Ishikawa (cell line): Measurements from ENCODE around the gene DMRTA1.
A peak's percentile ranks its signal among the peaks of the same experiment; 100 is the strongest.

ENCODE experiments used
- CEBPB ChIP-seq: IDR thresholded peaks from 2 replicates; pipeline ENCODE4 v1.6.1; 2012
- CREB1 ChIP-seq: IDR thresholded peaks from 2 replicates; pipeline ENCODE4 v1.6.1; 2012; ENCODE audit warnings: low read depth
- EGR1 ChIP-seq: IDR thresholded peaks from 2 replicates; pipeline ENCODE4 v1.6.1; 2012
- EP300 ChIP-seq: IDR thresholded peaks from 2 replicates; pipeline ENCODE4 v1.6.1; 2012; ENCODE audit warnings: borderline replicate concordance
- FOXM1 ChIP-seq: IDR thresholded peaks from 2 replicates; pipeline ENCODE4 v1.6.1; 2012; ENCODE audit warnings: low read depth, borderline replicate concordance
- NFIC ChIP-seq: IDR thresholded peaks from 2 replicates; pipeline ENCODE4 v1.6.1; 2012
- RAD21 ChIP-seq: IDR thresholded peaks from 2 replicates; pipeline ENCODE4 v1.6.1; 2012; ENCODE audit warnings: low read depth
- TAF1 ChIP-seq: IDR thresholded peaks from 2 replicates; pipeline ENCODE4 v1.6.1; 2012; ENCODE audit warnings: low read depth, mild to moderate bottlenecking
- TCF12 ChIP-seq: IDR thresholded peaks from 2 replicates; pipeline ENCODE4 v1.6.1; 2012; ENCODE audit warnings: low read depth
- TEAD4 ChIP-seq: IDR thresholded peaks from 2 replicates; pipeline ENCODE4 v1.6.1; 2012
- YY1 ChIP-seq: IDR thresholded peaks from 2 replicates; pipeline ENCODE4 v1.6.1; 2012; ENCODE audit warnings: low read depth
- ZBTB7A ChIP-seq: IDR thresholded peaks from 2 replicates; pipeline ENCODE4 v1.6.1; 2012; ENCODE audit warnings: low read depth
- TF ChIP-seq, protein P1 (sequence below): IDR thresholded peaks from 2 replicates; pipeline ENCODE4 v1.6.1; 2012
- TF ChIP-seq, protein P2 (sequence below): IDR thresholded peaks from 2 replicates; pipeline ENCODE4 v1.6.1; 2012
- TF ChIP-seq, protein P3 (sequence below): IDR thresholded peaks from 2 replicates; pipeline ENCODE4 v1.6.1; 2012; ENCODE audit warnings: low read depth, mild to moderate bottlenecking

The DMRTA1 gene

DNA sequence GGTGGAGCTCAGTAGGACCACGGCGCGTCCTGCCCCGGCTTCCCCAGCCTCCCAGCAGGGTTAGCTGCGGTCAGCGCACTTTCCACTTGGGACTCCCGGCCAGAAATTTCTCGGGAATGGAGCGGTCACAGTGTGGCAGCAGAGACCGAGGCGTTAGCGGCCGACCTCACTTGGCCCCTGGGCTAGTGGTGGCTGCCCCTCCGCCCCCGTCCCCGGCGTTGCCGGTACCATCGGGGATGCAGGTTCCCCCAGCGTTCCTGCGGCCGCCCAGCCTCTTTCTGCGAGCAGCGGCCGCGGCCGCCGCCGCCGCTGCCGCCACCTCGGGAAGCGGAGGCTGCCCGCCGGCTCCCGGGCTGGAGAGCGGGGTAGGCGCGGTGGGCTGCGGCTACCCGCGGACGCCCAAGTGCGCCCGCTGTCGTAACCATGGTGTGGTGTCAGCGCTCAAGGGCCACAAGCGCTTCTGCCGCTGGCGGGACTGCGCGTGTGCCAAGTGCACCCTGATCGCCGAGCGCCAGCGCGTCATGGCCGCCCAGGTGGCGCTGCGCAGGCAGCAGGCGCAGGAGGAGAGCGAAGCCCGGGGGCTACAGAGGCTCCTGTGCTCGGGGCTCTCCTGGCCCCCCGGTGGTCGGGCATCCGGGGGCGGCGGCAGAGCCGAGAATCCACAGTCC is 460 bp downstream of the DMRTA1 start:
- peak; percentile 53; the same call in 1 of the 2 replicates for TF ChIP-seq ZBTB7A
- TF ChIP-seq, protein P1, sequence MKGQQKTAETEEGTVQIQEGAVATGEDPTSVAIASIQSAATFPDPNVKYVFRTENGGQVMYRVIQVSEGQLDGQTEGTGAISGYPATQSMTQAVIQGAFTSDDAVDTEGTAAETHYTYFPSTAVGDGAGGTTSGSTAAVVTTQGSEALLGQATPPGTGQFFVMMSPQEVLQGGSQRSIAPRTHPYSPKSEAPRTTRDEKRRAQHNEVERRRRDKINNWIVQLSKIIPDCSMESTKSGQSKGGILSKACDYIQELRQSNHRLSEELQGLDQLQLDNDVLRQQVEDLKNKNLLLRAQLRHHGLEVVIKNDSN = no peak
- peak; percentile 81; the same call in 1 of the 2 replicates for TF ChIP-seq YY1
- TF ChIP-seq, protein P2, sequence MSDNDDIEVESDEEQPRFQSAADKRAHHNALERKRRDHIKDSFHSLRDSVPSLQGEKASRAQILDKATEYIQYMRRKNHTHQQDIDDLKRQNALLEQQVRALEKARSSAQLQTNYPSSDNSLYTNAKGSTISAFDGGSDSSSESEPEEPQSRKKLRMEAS = peak; percentile 58; the same call in 1 of the 2 replicates

DNA sequence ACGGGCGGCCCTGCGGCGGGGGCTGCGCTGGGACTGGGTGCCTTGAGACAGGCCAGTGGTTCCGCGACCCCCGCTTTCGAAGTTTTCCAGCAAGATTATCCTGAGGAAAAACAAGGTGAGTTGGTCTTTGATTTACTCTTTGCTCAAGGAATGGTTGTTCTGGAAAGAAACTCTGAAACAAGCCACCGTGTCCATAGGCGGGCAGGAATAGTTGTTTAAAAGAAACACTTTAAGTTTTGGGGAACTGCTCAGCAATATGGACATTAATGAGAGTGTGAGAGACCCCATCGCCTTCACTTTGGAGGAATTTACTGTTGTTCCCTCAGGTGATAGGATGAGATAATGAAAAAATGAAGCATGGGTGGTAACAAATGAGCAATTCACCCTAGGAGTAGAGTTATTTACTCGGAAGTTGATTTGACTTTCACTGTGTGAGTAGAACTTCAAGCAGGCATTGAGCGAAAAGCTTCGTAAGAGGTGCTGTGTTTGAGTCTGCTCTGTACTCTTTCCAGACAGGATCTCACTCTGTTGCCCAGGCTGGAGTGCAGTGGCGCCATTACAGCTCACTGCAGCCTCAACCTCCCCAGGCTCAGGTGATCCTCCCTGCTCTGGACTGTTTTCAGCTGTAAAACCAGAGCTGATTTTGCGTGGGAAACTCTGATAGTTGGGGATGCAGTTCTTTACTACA is 1.1 kb downstream of the DMRTA1 start:
- TF ChIP-seq RAD21 (no peak), TCF12 (no peak), YY1 (no peak), TAF1 (no peak), EGR1 (no peak), TEAD4 (no peak), CEBPB (no peak), FOXM1 (no peak), NFIC (no peak)
- TF ChIP-seq, protein P3, sequence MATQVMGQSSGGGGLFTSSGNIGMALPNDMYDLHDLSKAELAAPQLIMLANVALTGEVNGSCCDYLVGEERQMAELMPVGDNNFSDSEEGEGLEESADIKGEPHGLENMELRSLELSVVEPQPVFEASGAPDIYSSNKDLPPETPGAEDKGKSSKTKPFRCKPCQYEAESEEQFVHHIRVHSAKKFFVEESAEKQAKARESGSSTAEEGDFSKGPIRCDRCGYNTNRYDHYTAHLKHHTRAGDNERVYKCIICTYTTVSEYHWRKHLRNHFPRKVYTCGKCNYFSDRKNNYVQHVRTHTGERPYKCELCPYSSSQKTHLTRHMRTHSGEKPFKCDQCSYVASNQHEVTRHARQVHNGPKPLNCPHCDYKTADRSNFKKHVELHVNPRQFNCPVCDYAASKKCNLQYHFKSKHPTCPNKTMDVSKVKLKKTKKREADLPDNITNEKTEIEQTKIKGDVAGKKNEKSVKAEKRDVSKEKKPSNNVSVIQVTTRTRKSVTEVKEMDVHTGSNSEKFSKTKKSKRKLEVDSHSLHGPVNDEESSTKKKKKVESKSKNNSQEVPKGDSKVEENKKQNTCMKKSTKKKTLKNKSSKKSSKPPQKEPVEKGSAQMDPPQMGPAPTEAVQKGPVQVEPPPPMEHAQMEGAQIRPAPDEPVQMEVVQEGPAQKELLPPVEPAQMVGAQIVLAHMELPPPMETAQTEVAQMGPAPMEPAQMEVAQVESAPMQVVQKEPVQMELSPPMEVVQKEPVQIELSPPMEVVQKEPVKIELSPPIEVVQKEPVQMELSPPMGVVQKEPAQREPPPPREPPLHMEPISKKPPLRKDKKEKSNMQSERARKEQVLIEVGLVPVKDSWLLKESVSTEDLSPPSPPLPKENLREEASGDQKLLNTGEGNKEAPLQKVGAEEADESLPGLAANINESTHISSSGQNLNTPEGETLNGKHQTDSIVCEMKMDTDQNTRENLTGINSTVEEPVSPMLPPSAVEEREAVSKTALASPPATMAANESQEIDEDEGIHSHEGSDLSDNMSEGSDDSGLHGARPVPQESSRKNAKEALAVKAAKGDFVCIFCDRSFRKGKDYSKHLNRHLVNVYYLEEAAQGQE = no peak

DNA sequence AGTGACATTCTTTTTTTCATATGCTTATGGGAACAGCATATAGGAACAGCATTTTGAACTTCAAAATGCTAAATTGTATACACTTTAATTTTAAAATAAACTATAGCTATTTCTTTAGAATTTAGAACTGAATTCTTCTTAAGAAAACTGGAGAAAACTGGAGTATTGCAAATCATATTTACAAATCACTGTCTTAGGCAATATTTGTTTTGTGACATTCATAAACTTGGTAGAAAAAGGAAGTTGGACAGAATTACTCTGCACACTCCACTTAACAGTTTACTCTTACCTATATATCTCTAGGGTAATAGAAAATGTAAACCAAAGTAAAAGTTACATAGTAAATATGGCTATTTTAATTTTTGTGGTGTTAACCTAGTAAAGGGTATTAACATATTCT is 3.1 kb downstream of the DMRTA1 start:
- no peak for TF ChIP-seq EP300

DNA sequence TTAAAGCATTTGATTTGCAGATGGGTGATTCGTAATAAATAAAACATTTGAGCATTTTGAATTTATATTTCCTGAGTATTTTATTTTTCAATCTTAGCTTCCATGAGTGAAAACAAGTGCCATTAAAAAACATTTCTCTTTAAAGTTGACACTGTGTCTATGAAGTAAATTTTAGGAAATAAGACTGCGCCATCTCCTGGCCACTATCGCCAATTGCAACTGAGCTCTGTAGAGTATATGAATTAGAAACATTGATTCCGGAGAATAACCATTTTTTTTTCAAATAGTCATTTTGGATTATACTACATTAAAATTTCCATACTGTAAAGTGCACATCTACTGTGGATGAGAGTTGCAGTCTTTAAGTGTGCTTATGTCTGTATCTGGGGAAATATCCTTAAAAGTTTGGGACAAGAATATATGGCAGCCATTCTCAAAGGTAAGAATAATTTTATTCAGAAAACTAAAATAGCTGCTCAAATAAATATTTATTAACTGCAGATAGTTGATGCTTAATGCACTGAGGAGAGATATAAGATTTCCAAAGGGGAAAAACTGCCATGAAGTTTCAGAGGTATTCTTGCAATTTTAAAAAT is 5.9 kb downstream of the DMRTA1 start:
- TF ChIP-seq CEBPB (no peak), RAD21 (peak; percentile 76)

DNA sequence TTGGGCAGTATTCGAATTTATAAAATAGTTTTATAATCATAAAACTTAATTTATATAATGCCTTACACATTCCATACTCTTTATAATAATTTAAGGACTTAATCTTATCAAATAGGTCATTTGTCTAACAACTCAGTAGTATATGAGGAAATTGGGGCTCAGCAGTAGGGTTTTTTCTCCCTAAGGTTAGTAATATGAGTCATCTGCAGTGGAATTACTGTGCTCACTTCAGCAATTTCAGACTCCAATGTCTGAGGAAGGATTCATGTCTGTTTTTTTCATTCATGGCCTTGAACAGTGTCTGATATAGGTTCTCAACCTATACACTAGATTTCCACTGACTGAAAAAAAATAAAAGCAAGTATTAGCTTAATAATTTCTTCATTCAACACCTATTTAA is 7.4 kb downstream of the DMRTA1 start:
- no peak for TF ChIP-seq ZBTB7A
- no peak for TF ChIP-seq NFIC
- TF ChIP-seq, protein P1 = no peak
- TF ChIP-seq, protein P2 = no peak
- no peak for TF ChIP-seq TAF1
- TF ChIP-seq, protein P3 = no peak
- no peak for TF ChIP-seq FOXM1
- no peak for TF ChIP-seq CEBPB
- no peak for TF ChIP-seq TEAD4
- no peak for TF ChIP-seq RAD21
- TF ChIP-seq CREB1 = no peak

DNA sequence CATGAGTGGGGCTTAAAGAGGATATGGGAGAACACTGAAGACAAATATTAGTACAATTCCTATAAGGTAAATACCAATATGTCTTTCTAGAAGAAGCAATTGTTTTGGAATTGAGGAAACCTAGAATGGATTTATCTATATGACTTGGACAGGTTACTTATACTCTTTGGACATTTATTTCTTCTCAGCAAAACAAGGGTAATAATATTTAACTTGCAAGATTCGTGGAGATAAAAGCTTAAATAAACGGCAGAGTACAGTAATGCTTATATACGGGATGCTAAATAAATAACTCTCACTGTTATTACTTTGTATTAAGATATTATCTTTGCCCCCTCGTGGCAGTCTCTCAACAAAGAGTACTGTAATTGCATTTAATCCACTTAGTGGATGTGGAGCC is 8.6 kb downstream of the DMRTA1 start:
- TF ChIP-seq FOXM1 (no peak), EP300 (no peak), TEAD4 (no peak), CREB1 (no peak)

DNA sequence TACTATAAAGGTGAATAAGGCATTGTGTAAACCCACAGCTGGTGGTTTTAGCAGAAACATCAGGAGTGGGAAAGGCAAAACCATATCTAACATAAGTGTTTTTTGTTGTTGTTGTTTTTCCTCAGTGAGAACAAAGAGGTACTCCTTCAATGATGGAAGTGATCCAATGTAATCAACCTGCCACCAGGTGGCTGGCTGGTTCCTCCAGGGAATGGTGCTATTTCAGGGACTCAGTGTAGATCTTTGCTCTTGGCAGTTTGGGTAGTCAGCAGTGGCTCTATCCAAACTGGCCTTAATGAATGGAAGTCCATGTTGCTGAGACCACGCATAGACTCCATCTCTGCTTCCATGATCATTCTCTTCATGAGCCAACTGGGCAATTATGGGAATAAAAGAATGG is 10.8 kb downstream of the DMRTA1 start:
- TF ChIP-seq EGR1 = no peak
- no peak for TF ChIP-seq YY1
- TF ChIP-seq CREB1 = no peak
- no peak for TF ChIP-seq TCF12
- no peak for TF ChIP-seq TEAD4
- no peak for TF ChIP-seq RAD21
- TF ChIP-seq, protein P1 = no peak
- TF ChIP-seq, protein P2 = no peak
- TF ChIP-seq FOXM1 = no peak
- TF ChIP-seq, protein P3 = no peak
- no peak for TF ChIP-seq TAF1
